Posterior cingulate gyrus (tissue), 11 donors: ENCODE data around the gene DNAH8.

Source experiments
- DNase-seq, 10 donors: peaks; one replicate each; pipeline versions ENCODE4 v3.0.0 to v3.0.0-alpha.2; 2020 to 2021; ENCODE audit warnings: mixed read lengths in 3 of 10
- intact Hi-C: fragments of 100-400 bp; cut with DNase I; formaldehyde crosslinking; loops from one replicate; pipeline ENCODE4 v1.15.1; 2023

The DNAH8 gene

GRCh38 chr6:39057251-39058155, 342.4 kb downstream of the DNAH8 start:
- peak in 1 of 10 donors; percentile 40 for DNase-seq
- intact Hi-C loops, result no loop called here

- DNase-seq, result peak in 1 of 10 donors; percentile 54
- intact Hi-C loops, result no loop called here
Observed at GRCh38 chr6:39058471-39059147, 343.5 kb downstream of the DNAH8 start.

- intact Hi-C loops, result no loop called here
- DNase-seq, result peak in 2 of 10 donors; percentile 14 to 35
Observed at GRCh38 chr6:39059496-39060310, 344.6 kb downstream of the DNAH8 start.

GRCh38 chr6:39060467-39061160, 345.5 kb downstream of the DNAH8 start:
- intact Hi-C loops, result no loop called here
- peak in 3 of 10 donors; percentile 15 to 64 (median 45) for DNase-seq

GRCh38 chr6:39061182-39061581, 346.1 kb downstream of the DNAH8 start:
- peak in 2 of 10 donors; percentile 9 to 21 for DNase-seq
- intact Hi-C loops, result no loop called here

- intact Hi-C loops, result no loop called here
Observed at GRCh38 chr6:39061588-39061987, 346.5 kb downstream of the DNAH8 start.

GRCh38 chr6:39062014-39062740, 347.1 kb downstream of the DNAH8 start:
- peak in 2 of 10 donors; percentile 37 to 66 for DNase-seq
- intact Hi-C loops, result no loop called here

More at GRCh38 chr6:39061588-39061987, 346.5 kb downstream of the DNAH8 start:
- peak in 1 of 10 donors; percentile 32 for DNase-seq

- intact Hi-C loops, result no loop called here
- DNase-seq, result peak in 1 of 10 donors; percentile 24
Observed at GRCh38 chr6:39063526-39063925, 348.4 kb downstream of the DNAH8 start.

- intact Hi-C loops, result no loop called here
- DNase-seq, result peak in 2 of 10 donors; percentile 39 to 64
Observed at GRCh38 chr6:39065561-39065960, 350.4 kb downstream of the DNAH8 start.

- intact Hi-C loops, result no loop called here
- peak in 1 of 10 donors; percentile 18 for DNase-seq
Observed at GRCh38 chr6:39068391-39068790, 353.3 kb downstream of the DNAH8 start.

GRCh38 chr6:39072830-39073229, 357.7 kb downstream of the DNAH8 start:
- peak in 1 of 10 donors; percentile 29 for DNase-seq

GRCh38 chr6:39073471-39074355, 358.6 kb downstream of the DNAH8 start:
- peak in 2 of 10 donors; percentile 32 to 54 for DNase-seq
- intact Hi-C loops, result no loop called here

More at GRCh38 chr6:39072830-39073229, 357.7 kb downstream of the DNAH8 start:
- intact Hi-C loops, result no loop called here

GRCh38 chr6:39074486-39074885, 359.4 kb downstream of the DNAH8 start:
- intact Hi-C loops, result no loop called here
- no peak for DNase-seq

GRCh38 chr6:39075010-39075686, 360.0 kb downstream of the DNAH8 start:
- peak in 2 of 10 donors; percentile 33 to 43 for DNase-seq
- intact Hi-C loops, result no loop called here

GRCh38 chr6:39075807-39076622, 360.9 kb downstream of the DNAH8 start:
- no peak for DNase-seq
- intact Hi-C loops, result no loop called here

GRCh38 chr6:39076623-39077535, 361.8 kb downstream of the DNAH8 start:
- intact Hi-C loops, result no loop called here

More at GRCh38 chr6:39076623-39077535, 361.8 kb downstream of the DNAH8 start:
- DNase-seq, result no peak
